GM19099 (cell line): ENCODE measurements around the gene TGM4.

Experiments used
- POLR2A ChIP-seq: IDR thresholded peaks from 3 replicates; pipeline ENCODE4 v1.6.1; 2011; ENCODE audit warnings: low read depth; ENCODE audit not compliant: insufficient read length; ENCODE audit errors: extremely low read depth

The TGM4 gene

GRCh38 chr3:44899683-44900367 is 25.4 kb downstream of the TGM4 start:
- no peak for TF ChIP-seq POLR2A

- TF ChIP-seq POLR2A = no peak
These were observed 28.2 kb downstream of the TGM4 start for GRCh38 chr3:44902628-44903027.

DNA sequence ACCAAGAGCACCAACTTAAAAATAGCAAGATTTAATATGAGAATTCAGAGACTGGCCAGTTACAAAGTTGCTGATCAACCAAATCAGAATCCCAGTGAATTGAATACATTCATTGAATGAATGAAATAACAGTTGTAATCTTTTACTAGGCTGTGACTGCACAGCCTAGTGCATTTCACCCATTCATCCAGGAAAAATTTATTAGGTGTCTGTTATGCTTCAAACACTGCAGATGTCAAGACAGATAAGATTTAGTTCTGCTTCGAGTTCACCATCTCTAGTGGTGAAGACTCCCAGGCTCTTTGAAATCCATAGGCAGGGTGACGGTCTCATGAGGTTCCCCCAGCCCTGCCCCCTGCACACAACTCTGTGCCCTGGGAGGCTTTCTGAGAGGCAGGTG is 28.9 kb downstream of the TGM4 start:
- no peak for TF ChIP-seq POLR2A

DNA sequence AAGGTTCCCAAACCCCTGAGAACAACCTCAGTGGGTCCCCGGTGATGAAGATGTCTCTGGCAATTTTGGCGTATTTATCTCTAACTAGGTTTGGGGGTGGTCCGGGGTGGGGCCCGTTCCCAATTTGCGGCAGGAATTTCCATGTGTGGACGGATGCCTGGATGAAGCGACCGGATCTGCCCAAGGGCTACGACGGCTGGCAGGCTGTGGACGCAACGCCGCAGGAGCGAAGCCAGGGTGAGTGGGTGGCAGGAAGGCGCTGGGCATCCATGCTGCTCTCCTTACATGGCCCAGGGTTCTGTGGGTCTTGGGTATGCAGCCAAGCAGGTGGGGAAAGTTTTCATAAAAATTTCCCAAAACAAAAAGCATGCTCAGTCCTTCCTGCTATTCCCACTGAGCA is 29.3 kb downstream of the TGM4 start:
- TF ChIP-seq POLR2A = no peak

- no peak for TF ChIP-seq POLR2A
These were observed 31.2 kb downstream of the TGM4 start for GRCh38 chr3:44905446-44906157.

DNA sequence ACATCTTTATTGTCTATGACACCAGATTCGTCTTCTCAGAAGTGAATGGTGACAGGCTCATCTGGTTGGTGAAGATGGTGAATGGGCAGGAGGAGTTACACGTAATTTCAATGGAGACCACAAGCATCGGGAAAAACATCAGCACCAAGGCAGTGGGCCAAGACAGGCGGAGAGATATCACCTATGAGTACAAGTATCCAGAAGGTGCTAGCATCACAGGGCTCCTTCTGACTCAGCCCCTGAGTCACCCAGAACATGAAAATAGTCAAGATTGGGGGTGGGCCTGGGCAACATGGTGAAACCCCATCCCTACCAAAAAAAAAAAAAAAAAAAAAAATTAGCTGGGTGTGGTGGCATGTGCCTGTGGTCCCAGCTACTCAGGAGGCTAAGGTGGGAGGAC is 32.6 kb downstream of the TGM4 start:
- no peak for TF ChIP-seq POLR2A

- no peak for TF ChIP-seq POLR2A
These were observed 33.2 kb downstream of the TGM4 start for GRCh38 chr3:44907612-44908011.

- no peak for TF ChIP-seq POLR2A
These were observed 34.7 kb downstream of the TGM4 start for GRCh38 chr3:44909063-44909462.

- TF ChIP-seq POLR2A = no peak
These were observed 36.3 kb downstream of the TGM4 start for GRCh38 chr3:44910693-44911092.

DNA sequence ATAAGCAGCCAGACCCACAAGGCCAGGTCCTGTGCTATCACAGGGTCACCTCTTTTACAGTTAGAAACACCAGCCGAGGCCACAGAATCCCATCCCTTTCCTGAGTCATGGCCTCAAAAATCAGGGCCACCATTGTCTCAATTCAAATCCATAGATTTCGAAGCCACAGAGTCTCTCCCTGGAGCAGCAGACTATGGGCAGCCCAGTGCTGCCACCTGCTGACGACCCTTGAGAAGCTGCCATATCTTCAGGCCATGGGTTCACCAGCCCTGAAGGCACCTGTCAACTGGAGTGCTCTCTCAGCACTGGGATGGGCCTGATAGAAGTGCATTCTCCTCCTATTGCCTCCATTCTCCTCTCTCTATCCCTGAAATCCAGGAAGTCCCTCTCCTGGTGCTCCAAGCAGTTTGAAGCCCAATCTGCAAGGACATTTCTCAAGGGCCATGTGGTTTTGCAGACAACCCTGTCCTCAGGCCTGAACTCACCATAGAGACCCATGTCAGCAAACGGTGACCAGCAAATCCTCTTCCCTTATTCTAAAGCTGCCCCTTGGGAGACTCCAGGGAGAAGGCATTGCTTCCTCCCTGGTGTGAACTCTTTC is 39.6 kb downstream of the TGM4 start:
- TF ChIP-seq POLR2A = no peak

DNA sequence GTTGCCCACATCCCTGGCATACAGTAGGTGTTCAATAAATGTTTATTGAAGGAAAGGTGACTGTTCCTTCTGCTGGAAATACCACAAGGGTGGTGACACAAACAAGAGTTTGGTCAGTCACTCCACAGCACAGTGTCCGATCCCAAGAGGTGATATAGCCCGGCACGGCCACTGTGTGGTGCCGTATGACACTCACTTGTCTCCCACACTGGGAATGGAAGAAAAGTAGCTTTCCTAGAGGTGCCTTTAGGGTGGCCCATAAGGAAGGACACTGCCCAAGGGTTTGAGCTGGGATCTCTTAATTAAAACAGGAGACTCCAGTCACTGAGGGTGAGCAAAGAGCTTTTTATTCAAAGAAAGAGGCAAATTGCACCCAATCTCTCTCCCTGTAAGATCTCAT is 40.5 kb downstream of the TGM4 start:
- TF ChIP-seq POLR2A = no peak

DNA sequence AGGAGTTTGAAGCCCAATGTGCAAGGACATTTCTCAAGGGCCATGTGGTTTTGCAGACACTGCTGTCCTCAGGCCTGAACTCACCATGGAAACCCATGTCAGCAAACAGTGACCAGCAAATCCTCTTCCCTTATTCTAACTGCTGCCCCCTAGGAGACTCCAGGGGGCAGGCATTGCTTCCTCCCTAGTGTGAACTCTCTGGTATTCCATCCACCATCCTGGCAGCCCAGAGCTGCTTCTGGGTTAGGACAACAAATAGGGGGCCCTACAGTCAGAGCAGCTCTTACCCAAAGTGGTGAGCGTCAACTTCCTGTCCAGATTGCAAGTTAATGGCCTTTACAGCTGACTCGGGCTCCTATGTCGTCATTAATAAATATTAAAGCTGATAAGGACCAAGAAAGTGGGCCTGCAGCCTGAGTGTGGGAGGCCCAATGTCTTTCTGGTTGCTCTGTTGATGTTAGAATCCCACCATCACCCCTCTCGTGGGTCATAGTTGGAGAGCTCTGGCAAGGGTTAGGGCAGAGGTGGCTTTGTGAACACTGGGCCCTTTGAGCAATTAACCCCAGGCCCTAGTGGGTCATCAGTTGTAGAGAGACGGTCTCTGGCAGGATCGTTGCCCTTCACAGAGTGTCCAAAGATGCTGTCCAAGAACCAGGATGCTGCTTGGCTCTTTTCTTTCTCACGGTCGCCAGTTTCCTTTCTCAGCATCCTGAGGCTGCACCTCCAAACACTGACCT is 41.5 kb downstream of the TGM4 start:
- no peak for TF ChIP-seq POLR2A

DNA sequence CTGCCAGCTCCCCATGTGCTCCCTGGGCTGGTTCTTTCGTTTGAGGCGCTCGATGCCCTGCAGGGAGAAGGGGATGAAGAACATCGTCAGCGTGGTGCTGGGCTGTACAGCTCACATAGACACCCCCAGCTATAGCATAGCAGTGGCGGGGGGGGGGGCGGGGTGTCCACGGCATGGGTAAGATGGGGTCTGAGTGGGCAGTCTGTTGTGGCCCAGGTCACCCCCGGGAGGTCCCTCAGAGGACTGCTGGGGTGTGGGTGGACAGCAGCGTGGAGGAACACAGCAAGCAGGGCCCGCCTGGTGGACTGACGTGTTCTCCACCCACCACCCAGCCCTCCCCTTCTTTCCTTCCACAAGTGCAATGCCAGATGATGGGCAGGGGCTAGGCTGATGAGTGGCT is 43.7 kb downstream of the TGM4 start:
- no peak for TF ChIP-seq POLR2A

GRCh38 chr3:44918581-44918980 is 44.2 kb downstream of the TGM4 start:
- no peak for TF ChIP-seq POLR2A

- no peak for TF ChIP-seq POLR2A
These were observed 45.7 kb downstream of the TGM4 start for GRCh38 chr3:44920081-44920480.
